Stomach smooth muscle (tissue), 2 donors: ENCODE measurements around the gene KREMEN1.

Experiments
- H3K27ac ChIP-seq: one replicate; pipeline ENCODE4 v1.7.0; 2013; ENCODE audit warnings: mild to moderate bottlenecking, low read length, inconsistent platforms
- H3K27me3 ChIP-seq, 2 donors: one replicate each; pipeline ENCODE4 v1.7.0; 2013; ENCODE audit warnings: low read length in 2 of 2; ENCODE audit not compliant: insufficient read depth in 2 of 2, control insufficient read depth in 1 of 2
- H3K36me3 ChIP-seq, 2 donors: one replicate each; pipeline ENCODE4 v1.7.0; 2013; ENCODE audit warnings: low read length in 2 of 2; ENCODE audit not compliant: control insufficient read depth in 2 of 2, insufficient read depth in 2 of 2
- H3K4me1 ChIP-seq: one replicate; pipeline ENCODE4 v1.7.0; 2013; ENCODE audit warnings: low read length; ENCODE audit not compliant: control insufficient read depth, insufficient read depth
- H3K4me3 ChIP-seq, 2 donors: one replicate each; pipeline ENCODE4 v1.7.0; 2013; ENCODE audit warnings: low read length in 2 of 2
- H3K9ac ChIP-seq, 2 donors: one replicate each; pipeline ENCODE4 v1.7.0; 2013; ENCODE audit warnings: low read length in 2 of 2, mild to moderate bottlenecking in 1 of 2
- H3K9me3 ChIP-seq, 2 donors: one replicate each; pipeline ENCODE4 v1.7.0; 2013; ENCODE audit warnings: low read length in 2 of 2; ENCODE audit not compliant: control insufficient read depth in 2 of 2
- donor health status: healthy.
- donor health status: Pancreatic carcinoma.

Gene KREMEN1

GRCh38 chr22:29193021-29193420 lies 120.2 kb downstream of the KREMEN1 start:
- Histone ChIP-seq H3K4me1 (no peaks in the 10 kb centered on the region), H3K36me3 (no peaks in the 10 kb centered on the region), H3K27me3 (no peaks in the 10 kb centered on the region), H3K9ac (no peak overlapping the region), H3K9me3 (no peaks in the 10 kb centered on the region), H3K27ac (no peak overlapping the region), H3K4me3 (no peak overlapping the region)

GRCh38 chr22:29194184-29194583 lies 121.3 kb downstream of the KREMEN1 start:
- Histone ChIP-seq H3K4me3 (no peak overlapping the region), H3K27ac (no peak overlapping the region), H3K36me3 (no peaks in the 10 kb centered on the region), H3K4me1 (no peaks in the 10 kb centered on the region), H3K9ac (no peak overlapping the region), H3K27me3 (no peaks in the 10 kb centered on the region), H3K9me3 (no peaks in the 10 kb centered on the region)

GRCh38 chr22:29195118-29195963 lies 122.5 kb downstream of the KREMEN1 start:
- Histone ChIP-seq H3K27ac (no peak overlapping the region), H3K4me3 (no peak overlapping the region), H3K4me1 (no peaks in the 10 kb centered on the region), H3K27me3 (no peaks in the 10 kb centered on the region), H3K9me3 (no peaks in the 10 kb centered on the region), H3K36me3 (no peaks in the 10 kb centered on the region), H3K9ac (no peak overlapping the region)

- Histone ChIP-seq H3K27me3 (no peaks in the 10 kb centered on the region), H3K9me3 (no peaks in the 10 kb centered on the region), H3K36me3 (no peaks in the 10 kb centered on the region), H3K27ac (no peak overlapping the region), H3K4me3 (no peak overlapping the region), H3K9ac (no peak overlapping the region), H3K4me1 (no peaks in the 10 kb centered on the region)
Measured at GRCh38 chr22:29195964-29196666, 123.3 kb downstream of the KREMEN1 start.

GRCh38 chr22:29197096-29197495 lies 124.3 kb downstream of the KREMEN1 start:
- no peaks in the 10 kb centered on the region for H3K27me3 ChIP-seq
- no peak overlapping the region for H3K9ac ChIP-seq
- H3K4me3 ChIP-seq = no peak overlapping the region
- H3K4me1 ChIP-seq = peaks cover 1% of the 10 kb centered on the region
- no peaks in the 10 kb centered on the region for H3K9me3 ChIP-seq
- no peaks in the 10 kb centered on the region for H3K36me3 ChIP-seq
- no peak overlapping the region for H3K27ac ChIP-seq

- no peaks in the 10 kb centered on the region for H3K9me3 ChIP-seq
- no peaks in the 10 kb centered on the region for H3K27me3 ChIP-seq
- H3K27ac ChIP-seq = no peak overlapping the region
- H3K36me3 ChIP-seq = no peaks in the 10 kb centered on the region
- no peak overlapping the region for H3K4me3 ChIP-seq
- H3K4me1 ChIP-seq = peaks cover 6% of the 10 kb centered on the region
- H3K9ac ChIP-seq = no peak overlapping the region
Measured at GRCh38 chr22:29198240-29198639, 125.4 kb downstream of the KREMEN1 start.

GRCh38 chr22:29199702-29200400 lies 127.0 kb downstream of the KREMEN1 start:
- Histone ChIP-seq H3K36me3 (no peaks in the 10 kb centered on the region), H3K9ac (no peak overlapping the region), H3K4me1 (peaks cover 6% of the 10 kb centered on the region), H3K27me3 (no peaks in the 10 kb centered on the region), H3K4me3 (no peak overlapping the region), H3K9me3 (no peaks in the 10 kb centered on the region), H3K27ac (no peak overlapping the region)

GRCh38 chr22:29200901-29201300 lies 128.1 kb downstream of the KREMEN1 start:
- Histone ChIP-seq H3K27me3 (no peaks in the 10 kb centered on the region), H3K9ac (no peak overlapping the region), H3K4me3 (no peak overlapping the region), H3K9me3 (no peaks in the 10 kb centered on the region), H3K36me3 (no peaks in the 10 kb centered on the region), H3K4me1 (peaks cover 6% of the 10 kb centered on the region), H3K27ac (no peak overlapping the region)

- Histone ChIP-seq H3K36me3 (no peaks in the 10 kb centered on the region), H3K27ac (no peak overlapping the region), H3K27me3 (no peaks in the 10 kb centered on the region), H3K4me3 (no peak overlapping the region), H3K9ac (no peak overlapping the region), H3K9me3 (no peaks in the 10 kb centered on the region), H3K4me1 (peaks cover 12% of the 10 kb centered on the region)
Measured at GRCh38 chr22:29201782-29202181, 128.9 kb downstream of the KREMEN1 start.

- no peak overlapping the region for H3K27ac ChIP-seq
- H3K9me3 ChIP-seq = no peaks in the 10 kb centered on the region
- no peaks in the 10 kb centered on the region for H3K36me3 ChIP-seq
- no peak overlapping the region for H3K4me3 ChIP-seq
- H3K9ac ChIP-seq = no peak overlapping the region
- peaks cover 12% of the 10 kb centered on the region for H3K4me1 ChIP-seq
- H3K27me3 ChIP-seq = no peaks in the 10 kb centered on the region
Measured at GRCh38 chr22:29202212-29203192, 129.7 kb downstream of the KREMEN1 start.
